Small intestine (tissue), 4 donors: ENCODE results near the gene ZNF177. TPM values are rescaled to one million over a fixed set of nuclear protein-coding genes. Genes with fewer than 3 reads are reported as not detected.

Experiments
- polyA plus RNA-seq, 4 donors: library from polyadenylated mRNA; stranded (reverse) in 3 of 4; unstranded in 1 of 4; fragments of 200-250 nt in 3 of 4; fragments of 120-200 nt in 1 of 4; gene quantifications; one replicate each; pipeline versions ENCODE4 v1.2.1 to v1.2.3, GENCODE V29; 2013
- donor health status: healthy with polysubstance abuse.
- donor health status: Bipolar disorder and iron deficiency.
- donor health status: healthy.

The ZNF177 gene
- polyA plus RNA-seq, 4 donors: 0.27 to 2.6 (median 1.0) TPM; not detected in 1

Other genes with a start within 250 kb of the ZNF177 start
- gene OR7G1, start 247.2 kb upstream of the ZNF177 start, polyA plus RNA-seq: not detected
- not detected for gene OR7G3, start 236.1 kb upstream of the ZNF177 start, polyA plus RNA-seq
- 10 to 100 TPM; 15.2 to 35.1 (median 29.8) TPM for gene ZNF317, start 222.6 kb upstream of the ZNF177 start, polyA plus RNA-seq
- under 1 TPM in 2 of 4 donors, not detected in 2; 0.01 to 0.04 TPM for gene OR7D2, start 184.0 kb upstream of the ZNF177 start, polyA plus RNA-seq
- not detected for gene OR7D4, start 143.4 kb upstream of the ZNF177 start, polyA plus RNA-seq
- gene OR7E24, start 112.1 kb upstream of the ZNF177 start, polyA plus RNA-seq: not detected
- 1 to 10 TPM in 3 of 4 donors, under 1 TPM in 1; 0.22 to 3.8 (median 1.4) TPM for gene ZNF699, start 53.2 kb upstream of the ZNF177 start, polyA plus RNA-seq
- 1 to 10 TPM; 3.8 to 9.9 (median 7.1) TPM for gene ZNF559, start 38.8 kb upstream of the ZNF177 start, polyA plus RNA-seq
- 10 to 100 TPM; 14.2 to 59.7 (median 27.3) TPM for gene ZNF266, start 72.6 kb downstream of the ZNF177 start, polyA plus RNA-seq
- gene ZNF560, start 135.6 kb downstream of the ZNF177 start, polyA plus RNA-seq: under 1 TPM in 1 of 4 donors, not detected in 3; 0.06 TPM
- 10 to 100 TPM in 1 of 4 donors, 1 to 10 TPM in 3; 1.1 to 11.5 (median 2.8) TPM for gene ZNF426, start 175.6 kb downstream of the ZNF177 start, polyA plus RNA-seq
- 10 to 100 TPM in 1 of 4 donors, 1 to 10 TPM in 3; 2.2 to 23.5 (median 4.2) TPM for gene ZNF121, start 221.5 kb downstream of the ZNF177 start, polyA plus RNA-seq